GM12878 (cell line): Measurements from ENCODE around the gene TP53BP1. TPM values are rescaled to one million over a fixed set of nuclear protein-coding genes. Genes with fewer than 3 reads are reported as not detected.

Source experiments
- ATAC-seq: fragments of 200-7000 bp; cut with Tn5 transposase; 3 replicates; pipeline ENCODE4 v1.9.1; 2020; ENCODE audit warnings: mild to moderate bottlenecking, moderate library complexity
- BruUV-seq: library from RNA; stranded (reverse); fragments of 400-500 nt; replicated peaks from 2 replicates; lab custom pipeline; 2021; lab: Mats Ljungman, UMichigan
- CTCF ChIA-PET: fragments of 300-600 bp; sonication (Branson Sonifier 250); formaldehyde crosslinking; extraction: SDS; loops from one replicate; lab custom pipeline; 2021; ENCODE audit warnings: inconsistent platforms; lab: Yijun Ruan, JAX
- POLR2A ChIA-PET: fragments of 350-600 bp; formaldehyde crosslinking; extraction: SDS; loops from one replicate; lab custom pipeline; 2021; ENCODE audit warnings: inconsistent platforms; lab: Charles Lee
- RAD21 ChIA-PET: fragments of 300-600 bp; sonication (Branson Sonifier 250); formaldehyde crosslinking; loops from one replicate; lab custom pipeline; 2023; ENCODE audit warnings: antibody characterized with exemption; ENCODE audit not compliant: unreplicated experiment; lab: Charles Lee
- SMC1A ChIA-PET: fragments of 300-600 bp; sonication (Branson Sonifier 250); formaldehyde crosslinking; loops from one replicate; lab custom pipeline; 2023; ENCODE audit not compliant: unreplicated experiment, uncharacterized antibody; lab: Charles Lee
- DNase-seq: peaks from one replicate; pipeline ENCODE4 v3.0.0-alpha.2; 2011; ENCODE audit warnings: low read depth, low spot score
- FAIRE-seq: peaks from 3 replicates; lab custom pipeline; 2011; peaks lifted over from hg19 to GRCh38; lab: Jason Lieb, UNC
- H2AFZ ChIP-seq: 2 replicates; pipeline ENCODE4 v1.6.0; 2011; ENCODE audit warnings: low read depth, low read length, control low read depth; ENCODE audit not compliant: control insufficient read depth
- H3K27ac ChIP-seq: 2 replicates; pipeline ENCODE4 v1.5.1; 2011; ENCODE audit warnings: control low read depth; ENCODE audit not compliant: control insufficient read depth, insufficient read depth
- H3K27me3 ChIP-seq, 2 experiments: replicated peaks in 1 of 2; 2 replicates each; pipeline versions ENCODE4 v1.6.0 to v1.6.1; 2011; ENCODE audit warnings: low read length in 1 of 2; ENCODE audit not compliant: control insufficient read depth in 2 of 2, insufficient read depth in 2 of 2
- H3K36me3 ChIP-seq, 2 experiments: 2 replicates each; pipeline ENCODE4 v1.5.1; 2011; ENCODE audit warnings: low read length in 1 of 2; ENCODE audit not compliant: control insufficient read depth in 2 of 2, insufficient read depth in 2 of 2
- H3K4me1 ChIP-seq: 2 replicates; pipeline ENCODE4 v1.6.1; 2011; ENCODE audit warnings: mild to moderate bottlenecking, low read length, moderate library complexity, mixed read lengths; ENCODE audit not compliant: control insufficient read depth, insufficient read depth
- H3K4me2 ChIP-seq: 2 replicates; pipeline ENCODE4 v1.6.0; 2011; ENCODE audit warnings: control low read depth; ENCODE audit not compliant: control insufficient read depth, insufficient read depth
- H3K4me3 ChIP-seq: fragments of 200-600 bp; sonication (generic); 2 replicates; pipeline ENCODE4 v1.5.1; 2016
- H3K79me2 ChIP-seq: 2 replicates; pipeline ENCODE4 v1.6.0; 2011; ENCODE audit warnings: low read length; ENCODE audit not compliant: control insufficient read depth, insufficient read depth
- H3K9ac ChIP-seq: 2 replicates; pipeline ENCODE4 v1.8.0; 2011; ENCODE audit warnings: low read length, control low read depth, mixed read lengths; ENCODE audit not compliant: control insufficient read depth, insufficient read depth
- H3K9me3 ChIP-seq: replicated peaks from 3 replicates; pipeline ENCODE4 v1.5.1; 2011; ENCODE audit warnings: mild to moderate bottlenecking, low read length; ENCODE audit not compliant: control insufficient read depth, insufficient read depth
- H4K20me1 ChIP-seq: 2 replicates; pipeline ENCODE4 v1.6.0; 2011; ENCODE audit not compliant: control insufficient read depth, insufficient read depth
- ATF3 ChIP-seq: IDR thresholded peaks from 2 replicates; pipeline ENCODE4 v1.6.1; 2011; ENCODE audit warnings: low read depth, mild to moderate bottlenecking, low read length, moderate library complexity, borderline replicate concordance; ENCODE audit errors: extremely low read depth
- CHD1 ChIP-seq: IDR thresholded peaks from 2 replicates; pipeline ENCODE4 v1.6.1; 2012; ENCODE audit warnings: low read depth, low read length, improper control_type of control experiment
- GABPA ChIP-seq: IDR thresholded peaks from 2 replicates; pipeline ENCODE4 v1.6.1; 2014; ENCODE audit warnings: antibody characterized with exemption, low read depth, mild to moderate bottlenecking, inconsistent platforms
- KDM1A ChIP-seq: fragments of 200-600 bp; sonication (generic); IDR thresholded peaks from 2 replicates; pipeline ENCODE4 v1.6.1; 2016; ENCODE audit warnings: borderline replicate concordance
- MEF2B ChIP-seq: fragments of 450-650 bp; IDR thresholded peaks from 2 replicates; pipeline ENCODE4 v1.6.1; 2018; ENCODE audit warnings: mild to moderate bottlenecking, moderate library complexity; ENCODE audit not compliant: partially characterized antibody, poor library complexity, severe bottlenecking
- NR2F1 ChIP-seq: fragments of 450-650 bp; conservative IDR thresholded peaks from 2 replicates; pipeline ENCODE4 v1.6.1; 2017; ENCODE audit warnings: mild to moderate bottlenecking
- PAX8 ChIP-seq: fragments of 450-650 bp; IDR thresholded peaks from 2 replicates; pipeline ENCODE4 v1.6.1; 2017; ENCODE audit warnings: mild to moderate bottlenecking, moderate library complexity
- PKNOX1 ChIP-seq: fragments of 450-650 bp; IDR thresholded peaks from 2 replicates; pipeline ENCODE4 v1.6.1; 2016; ENCODE audit warnings: mild to moderate bottlenecking
- POU2F2 ChIP-seq: IDR thresholded peaks from 3 replicates; pipeline ENCODE4 v1.6.1; 2011; ENCODE audit warnings: low read depth, mild to moderate bottlenecking, low read length, borderline replicate concordance
- SUPT20H ChIP-seq: IDR thresholded peaks from 2 replicates; pipeline ENCODE4 v1.6.1; 2011; ENCODE audit warnings: low read depth, mild to moderate bottlenecking, low read length, moderate library complexity, borderline replicate concordance; ENCODE audit not compliant: control insufficient read depth
- TCF7 ChIP-seq: IDR thresholded peaks from 2 replicates; pipeline ENCODE4 v1.6.1; 2014; ENCODE audit warnings: antibody characterized with exemption, borderline replicate concordance
- WRNIP1 ChIP-seq: IDR thresholded peaks from 2 replicates; pipeline ENCODE4 v1.6.1; 2011; ENCODE audit warnings: low read depth, low read length, improper control_type of control experiment, borderline replicate concordance
- ZBTB11 ChIP-seq: fragments of 450-650 bp; formaldehyde crosslinking; IDR thresholded peaks from 2 replicates; pipeline ENCODE4 v1.5.0; 2022; ENCODE audit warnings: mild to moderate bottlenecking, missing genetic modification characterization
- ZBTB40 ChIP-seq: fragments of 450-650 bp; IDR thresholded peaks from 2 replicates; pipeline ENCODE4 v1.6.1; 2016; ENCODE audit warnings: mild to moderate bottlenecking, moderate library complexity, borderline replicate concordance
- ZNF274 ChIP-seq: IDR thresholded peaks from one replicate; pipeline ENCODE4 v1.8.0; 2011; ENCODE audit not compliant: insufficient read length, insufficient read depth
- WGBS: methylation state at CpG from one replicate; pipeline ENCODE4 v1.1.6; 2016; ENCODE audit warnings: low lambda C conversion rate; ENCODE audit not compliant: insufficient replicate concordance, insufficient coverage; ENCODE audit errors: missing lambda C conversion rate; 5-methylcytosine and 5-hydroxymethylcytosine counted together
- in situ Hi-C: fragments of 300-500 bp; cut with MboI; formaldehyde crosslinking; loops from 9 replicates; pipeline ENCODE4 v1.14.3; 2018; ENCODE audit warnings: mixed read lengths
- intact Hi-C: fragments of 100-400 bp; cut with micrococcal nuclease; formaldehyde crosslinking; loops from one replicate; pipeline ENCODE4 v1.14.2; 2022; ENCODE audit not compliant: unreplicated experiment
- polyA plus RNA-seq, 11 experiments: library from polyadenylated mRNA; depleted of rRNA in 4 of 11; unstranded in 6 of 11; stranded (reverse) in 5 of 11; fragments of >200 nt; fragmentation: Nextera tagmentation in 4 of 11; fragmentation: Illumina TruSeq in 1 of 11; extraction: Ambion mirVana in 4 of 11; extraction: Trizol in 1 of 11; gene quantifications; 1 replicate in 1 of 11; 2 replicates in 10 of 11; pipeline versions ENCODE4 v1.2.1 to v1.2.3, GENCODE V29; 2011 to 2016; ENCODE audit warnings: inconsistent platforms in 2 of 11, missing spikeins in 2 of 11, low read depth in 1 of 11
- total RNA-seq, 4 experiments: library from RNA; depleted of rRNA in 3 of 4; stranded (reverse); fragments of >200 nt in 3 of 4; fragmentation: Illumina TruSeq in 1 of 4; extraction: Trizol in 1 of 4; gene quantifications; 2 replicates each; pipeline versions ENCODE4 v1.2.1 to v1.2.3, GENCODE V29; 2013 to 2021

TP53BP1 gene
- total and polyA plus RNA-seq, 10 of the 15 experiments (the other 5 are each of a cell fraction or from before 2014, with no cell fraction given), result 6.2 to 50.2 (median 19.3) TPM

GRCh38 chr15:43505738-43506137, 12.8 kb upstream of the TP53BP1 start:
- Histone ChIP-seq H3K27ac (no peak overlapping the region), H3K9me3 (no peaks in the 10 kb centered on the region), H3K36me3 (no peaks in the 10 kb centered on the region), H3K79me2 (no peaks in the 10 kb centered on the region), H2AFZ (no peak overlapping the region), H3K4me1 (no peaks in the 10 kb centered on the region), H4K20me1 (no peaks in the 10 kb centered on the region), H3K27me3 (no peaks in the 10 kb centered on the region), H3K4me3 (no peak overlapping the region), H3K9ac (no peak overlapping the region), H3K4me2 (no peak overlapping the region)
- DNase-seq (no peak), FAIRE-seq (no peak), ATAC-seq (no peak)
- SMC1A ChIA-PET, result interaction anchor here (1.2 kb wide), 1 partner anchor 11 kb away, joined by 3 read pairs; no protein-coding TSS in a partner anchor
- 52% methylated on average over 1 of the region's 1 CpG for WGBS
- POLR2A ChIA-PET, result no interaction called here
- intact Hi-C loops (no loop called here), in situ Hi-C loops (no loop called here)
- CTCF ChIA-PET, result no interaction called here
- RAD21 ChIA-PET, result no interaction called here
- BruUV-seq, result no TSS peak
- TF ChIP-seq NR2F1, result no peak
- no peak for TF ChIP-seq PKNOX1
- TF ChIP-seq POU2F2, result no peak
- no peak for TF ChIP-seq KDM1A
- no peak for TF ChIP-seq WRNIP1
- TF ChIP-seq MEF2B, result no peak
- TF ChIP-seq ZBTB40, result no peak
- TF ChIP-seq ZBTB11 (CRISPR knock-in tag), result no peak
- TF ChIP-seq TCF7, result no peak
- no peak for TF ChIP-seq ZNF274
- no peak for TF ChIP-seq CHD1
- no peak for TF ChIP-seq ATF3
- no peak for TF ChIP-seq GABPA
- TF ChIP-seq PAX8, result no peak
- TF ChIP-seq SUPT20H, result no peak
